ENCODE measurements around the gene ANO4. TPM values are rescaled to one million over a fixed set of nuclear protein-coding genes. Genes with fewer than 3 reads are reported as not detected.

ANO4 gene
- total RNA-seq, 4 donors from 2014 or later, result 0.56 to 2.4 (median 1.1) TPM

- TF ChIP-seq CTCF (IDR thresholded peaks at IDR 0.05), result no peak
- no peak for ATAC-seq (ENCODE audit: low FRiP score)
- no peak for DNase-seq (ENCODE audit: low spot score)
These were observed 372.3 kb downstream of the ANO4 start for GRCh38 chr12:101166866-101167265.

- ATAC-seq (ENCODE audit: low FRiP score) (no peak), DNase-seq (ENCODE audit: low spot score) (no peak)
- no peak for TF ChIP-seq CTCF (IDR thresholded peaks at IDR 0.05)
These were observed 373.4 kb downstream of the ANO4 start for GRCh38 chr12:101168001-101168400.

GRCh38 chr12:101172316-101172715 lies 377.7 kb downstream of the ANO4 start:
- no peak for TF ChIP-seq CTCF (IDR thresholded peaks at IDR 0.05)
- ATAC-seq (ENCODE audit: low FRiP score) (no peak), DNase-seq (ENCODE audit: low spot score) (no peak)

- no peak for ATAC-seq (ENCODE audit: low FRiP score)
- no peak for TF ChIP-seq CTCF (IDR thresholded peaks at IDR 0.05)
- DNase-seq (ENCODE audit: low spot score), result no peak
These were observed 378.7 kb downstream of the ANO4 start for GRCh38 chr12:101173197-101173749.

- no peak for TF ChIP-seq CTCF (IDR thresholded peaks at IDR 0.05)
- no peak for DNase-seq (ENCODE audit: low spot score)
- ATAC-seq (ENCODE audit: low FRiP score), result no peak
These were observed 380.0 kb downstream of the ANO4 start for GRCh38 chr12:101174541-101174940.

Other genes with a start within 250 kb of the ANO4 start
- 10 to 100 TPM in 2 of 4 donors, 1 to 10 TPM in 2; 2.9 to 17.4 (median 8.3) TPM for gene GAS2L3, start 221.1 kb upstream of the ANO4 start, total RNA-seq